ENCODE data around the gene YPEL3.

The YPEL3 gene

DNA sequence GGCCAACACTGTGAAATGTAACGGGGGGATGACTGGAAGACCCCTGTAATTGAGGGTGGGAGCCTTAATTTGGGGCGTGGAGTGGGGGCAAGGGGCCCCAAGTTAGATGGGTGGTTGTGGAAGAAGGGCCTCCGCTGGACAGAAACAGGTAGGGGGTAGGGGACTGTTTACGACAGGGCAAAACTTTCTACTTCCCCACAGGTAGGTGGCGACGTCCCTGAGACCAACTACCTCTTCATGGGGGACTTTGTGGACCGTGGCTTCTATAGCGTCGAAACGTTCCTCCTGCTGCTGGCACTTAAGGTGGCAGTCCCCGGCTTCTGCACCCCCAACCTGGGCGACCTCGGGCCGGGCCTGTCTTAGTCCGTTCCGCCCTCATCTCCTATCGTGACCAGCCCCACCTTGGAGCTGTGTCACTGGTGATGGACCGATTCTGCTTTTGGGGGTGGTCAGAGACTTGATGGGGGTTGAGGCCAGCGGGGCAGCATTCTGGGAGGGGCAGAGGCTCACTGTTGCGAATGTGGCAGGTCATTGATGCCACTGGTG lies 13.4 kb downstream of the YPEL3 start:
- no peak for DNase-seq
- no peaks in the 10 kb centered on the region for H3K9me3 ChIP-seq (ENCODE audit: control insufficient read depth, low read length)
- no peak overlapping the region for H4K8ac ChIP-seq (ENCODE audit: low read length)
- WGBS = 95% methylated on average over 19 of the region's 20 CpGs
- no peaks in the 10 kb centered on the region for H3K27me3 ChIP-seq (ENCODE audit: control insufficient read depth in 1 of 2, insufficient read depth in 1 of 2, low read length in 2 of 2)
- H2BK12ac ChIP-seq (ENCODE audit: low read length in 2 of 2) = no peak overlapping the region
- no peak overlapping the region for H3K4ac ChIP-seq (ENCODE audit: low read depth in 1 of 2, low read length in 2 of 2)
- no peak overlapping the region for H3K4me3 ChIP-seq (ENCODE audit: insufficient read depth in 1 of 2, low read depth in 1 of 2, low read length in 2 of 2)
- H3K23ac ChIP-seq (ENCODE audit: low read length in 2 of 2) = no peak overlapping the region
- H3K18ac ChIP-seq (ENCODE audit: low read depth in 1 of 2, low read length in 2 of 2) = no peak overlapping the region
- H4K91ac ChIP-seq (ENCODE audit: low read length) = no peak overlapping the region
- H3K4me1 ChIP-seq (ENCODE audit: control insufficient read depth, insufficient read depth, low read depth, low read length) = peaks cover 12% of the 10 kb centered on the region
- H2BK5ac ChIP-seq (ENCODE audit: low read depth, low read length, poor library complexity, severe bottlenecking) = no peak overlapping the region
- H3K4me2 ChIP-seq (ENCODE audit: low read length, poor library complexity, severe bottlenecking) = no peak overlapping the region
- H2AFZ ChIP-seq (ENCODE audit: low read depth, low read length) = no peak overlapping the region
- peaks cover 77 to 92% of the 10 kb centered on the region in 2 experiments for H3K36me3 ChIP-seq (ENCODE audit: control insufficient read depth in 1 of 2, insufficient read depth in 2 of 2, low read depth in 1 of 2, low read length in 2 of 2)
- peaks cover 42% of the 10 kb centered on the region for H3K79me1 ChIP-seq (replicated peaks; ENCODE audit: low read length, poor library complexity, severe bottlenecking)
- no peak overlapping the region for H2BK15ac ChIP-seq (ENCODE audit: low read depth, poor library complexity, severe bottlenecking)
- no peak overlapping the region for H3K9ac ChIP-seq (ENCODE audit: low read length)
- no peak overlapping the region for H3K27ac ChIP-seq (ENCODE audit: low read length, poor library complexity, severe bottlenecking)
- no peak overlapping the region for H3K14ac ChIP-seq (ENCODE audit: low read length in 2 of 2)
- H2AK5ac ChIP-seq (ENCODE audit: low read length, severe bottlenecking) = no peak overlapping the region
- no peak overlapping the region for H2BK120ac ChIP-seq (ENCODE audit: low read depth, low read length)

DNA sequence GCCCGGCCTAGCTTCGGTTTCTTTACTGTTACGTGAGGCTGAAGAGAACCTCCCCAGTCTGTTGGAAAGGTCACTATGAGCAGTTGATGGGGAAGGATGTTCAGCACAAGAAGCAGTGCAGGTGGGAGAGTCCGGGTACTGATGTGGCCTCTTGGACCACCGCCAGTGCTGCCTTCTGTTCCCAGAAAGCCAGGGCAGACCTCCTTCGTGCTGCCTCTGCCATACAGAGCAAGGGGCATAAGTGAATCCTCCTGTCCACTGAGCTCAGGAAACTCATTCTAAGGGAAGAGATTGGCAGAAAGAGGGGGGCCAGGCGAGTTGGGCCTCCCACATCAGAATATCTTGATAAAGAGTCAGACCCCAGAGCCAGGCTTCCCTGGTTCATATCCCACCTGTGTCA lies 16.5 kb downstream of the YPEL3 start:
- no peak overlapping the region for H4K8ac ChIP-seq (ENCODE audit: low read length)
- no peak overlapping the region for H2AK5ac ChIP-seq (ENCODE audit: low read length, severe bottlenecking)
- no peak overlapping the region for H4K91ac ChIP-seq (ENCODE audit: low read length)
- H2BK12ac ChIP-seq (ENCODE audit: low read length in 2 of 2) = no peak overlapping the region
- 100% methylated on average over 7 of the region's 7 CpGs for WGBS
- H2BK5ac ChIP-seq (ENCODE audit: low read depth, low read length, poor library complexity, severe bottlenecking) = no peak overlapping the region
- H2BK120ac ChIP-seq (ENCODE audit: low read depth, low read length) = no peak overlapping the region
- H2AFZ ChIP-seq (ENCODE audit: low read depth, low read length) = no peak overlapping the region
- H3K27me3 ChIP-seq (ENCODE audit: control insufficient read depth in 1 of 2, insufficient read depth in 1 of 2, low read length in 2 of 2) = no peaks in the 10 kb centered on the region
- no peak overlapping the region for H3K18ac ChIP-seq (ENCODE audit: low read depth in 1 of 2, low read length in 2 of 2)
- H3K4me1 ChIP-seq (ENCODE audit: control insufficient read depth, insufficient read depth, low read depth, low read length) = peaks cover 20% of the 10 kb centered on the region
- no peak for DNase-seq
- no peak overlapping the region for H3K4me2 ChIP-seq (ENCODE audit: low read length, poor library complexity, severe bottlenecking)
- H3K36me3 ChIP-seq (ENCODE audit: control insufficient read depth in 1 of 2, insufficient read depth in 2 of 2, low read depth in 1 of 2, low read length in 2 of 2) = peaks cover 62 to 68% of the 10 kb centered on the region in 2 experiments
- no peak overlapping the region for H3K14ac ChIP-seq (ENCODE audit: low read length in 2 of 2)
- H3K23ac ChIP-seq (ENCODE audit: low read length in 2 of 2) = no peak overlapping the region
- no peak overlapping the region for H3K9ac ChIP-seq (ENCODE audit: low read length)
- H3K27ac ChIP-seq (ENCODE audit: low read length, poor library complexity, severe bottlenecking) = no peak overlapping the region
- no peak overlapping the region for H3K4me3 ChIP-seq (ENCODE audit: insufficient read depth in 1 of 2, low read depth in 1 of 2, low read length in 2 of 2)
- no peak overlapping the region for H2BK15ac ChIP-seq (ENCODE audit: low read depth, poor library complexity, severe bottlenecking)
- H3K4ac ChIP-seq (ENCODE audit: low read depth in 1 of 2, low read length in 2 of 2) = no peak overlapping the region
- H3K9me3 ChIP-seq (ENCODE audit: control insufficient read depth, low read length) = no peaks in the 10 kb centered on the region
- H3K79me1 ChIP-seq (replicated peaks; ENCODE audit: low read length, poor library complexity, severe bottlenecking) = peaks cover 29% of the 10 kb centered on the region

DNA sequence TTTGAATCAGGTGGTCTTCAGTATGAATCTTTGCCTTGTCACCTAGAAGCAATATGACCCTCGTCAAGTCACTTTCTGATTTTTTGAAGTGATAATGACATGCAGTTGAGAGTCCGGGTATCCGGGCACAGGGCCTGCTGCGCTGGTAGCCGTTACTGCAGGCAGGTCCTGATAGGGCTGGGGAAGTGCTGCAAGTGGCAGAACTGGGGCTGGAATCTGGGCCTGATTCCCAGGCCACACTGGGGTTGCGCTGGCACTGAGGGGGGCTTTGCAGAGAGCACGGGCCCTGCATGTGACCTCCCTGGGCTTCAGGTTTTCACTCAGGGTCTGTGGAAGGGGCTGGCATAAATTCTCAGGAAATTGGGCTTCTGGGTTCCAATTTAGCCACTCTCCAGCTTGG lies 17.3 kb downstream of the YPEL3 start:
- Histone ChIP-seq H3K18ac (ENCODE audit: low read depth in 1 of 2, low read length in 2 of 2) (no peak overlapping the region), H3K9me3 (ENCODE audit: control insufficient read depth, low read length) (no peaks in the 10 kb centered on the region), H3K9ac (ENCODE audit: low read length) (peak overlapping the region; percentile 97), H3K4me3 (ENCODE audit: insufficient read depth in 1 of 2, low read depth in 1 of 2, low read length in 2 of 2) (no peak overlapping the region), H3K27me3 (ENCODE audit: control insufficient read depth in 1 of 2, insufficient read depth in 1 of 2, low read length in 2 of 2) (no peaks in the 10 kb centered on the region), H4K91ac (ENCODE audit: low read length) (no peak overlapping the region), H2AK5ac (ENCODE audit: low read length, severe bottlenecking) (no peak overlapping the region), H3K36me3 (ENCODE audit: control insufficient read depth in 1 of 2, insufficient read depth in 2 of 2, low read depth in 1 of 2, low read length in 2 of 2) (peaks cover 55 to 62% of the 10 kb centered on the region in 2 experiments), H3K4me2 (ENCODE audit: low read length, poor library complexity, severe bottlenecking) (no peak overlapping the region), H2BK15ac (ENCODE audit: low read depth, poor library complexity, severe bottlenecking) (no peak overlapping the region), H3K4ac (ENCODE audit: low read depth in 1 of 2, low read length in 2 of 2) (no peak overlapping the region), H2BK120ac (ENCODE audit: low read depth, low read length) (no peak overlapping the region), H3K27ac (ENCODE audit: low read length, poor library complexity, severe bottlenecking) (no peak overlapping the region), H2BK5ac (ENCODE audit: low read depth, low read length, poor library complexity, severe bottlenecking) (no peak overlapping the region), H3K4me1 (ENCODE audit: control insufficient read depth, insufficient read depth, low read depth, low read length) (peaks cover 20% of the 10 kb centered on the region), H4K8ac (ENCODE audit: low read length) (no peak overlapping the region), H3K79me1 (replicated peaks; ENCODE audit: low read length, poor library complexity, severe bottlenecking) (peaks cover 25% of the 10 kb centered on the region), H3K23ac (ENCODE audit: low read length in 2 of 2) (no peak overlapping the region), H2AFZ (ENCODE audit: low read depth, low read length) (no peak overlapping the region), H2BK12ac (ENCODE audit: low read length in 2 of 2) (no peak overlapping the region), H3K14ac (ENCODE audit: low read length in 2 of 2) (no peak overlapping the region)
- DNase-seq = no peak
- WGBS = 96% methylated on average over 7 of the region's 7 CpGs

DNA sequence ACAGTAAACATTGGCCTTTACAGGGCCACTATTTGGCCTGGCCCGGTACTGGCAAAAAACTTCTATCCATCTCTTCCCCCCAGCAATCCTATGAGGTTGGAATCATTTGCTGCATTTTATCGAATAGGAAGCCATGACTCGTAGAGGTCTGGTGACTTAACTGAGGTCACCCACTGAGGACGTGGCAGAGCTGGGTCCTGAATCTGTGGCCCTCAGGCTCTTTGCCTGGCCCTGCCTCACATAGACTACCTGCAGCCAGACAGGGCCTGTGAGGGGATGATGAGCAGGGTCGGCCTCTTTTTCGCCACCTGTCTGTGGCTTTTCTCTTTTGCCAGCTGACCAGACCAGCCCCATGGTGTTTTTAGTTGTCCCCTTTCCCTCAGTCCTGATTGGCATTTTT lies 18.4 kb downstream of the YPEL3 start:
- Histone ChIP-seq H2BK120ac (ENCODE audit: low read depth, low read length) (no peak overlapping the region), H3K9ac (ENCODE audit: low read length) (peak overlapping the region; percentile 97), H3K27me3 (ENCODE audit: control insufficient read depth in 1 of 2, insufficient read depth in 1 of 2, low read length in 2 of 2) (no peaks in the 10 kb centered on the region), H2BK5ac (ENCODE audit: low read depth, low read length, poor library complexity, severe bottlenecking) (no peak overlapping the region), H2BK15ac (ENCODE audit: low read depth, poor library complexity, severe bottlenecking) (no peak overlapping the region), H4K8ac (ENCODE audit: low read length) (no peak overlapping the region), H3K14ac (ENCODE audit: low read length in 2 of 2) (no peak overlapping the region), H3K4me1 (ENCODE audit: control insufficient read depth, insufficient read depth, low read depth, low read length) (peaks cover 20% of the 10 kb centered on the region), H3K27ac (ENCODE audit: low read length, poor library complexity, severe bottlenecking) (no peak overlapping the region), H3K79me1 (replicated peaks; ENCODE audit: low read length, poor library complexity, severe bottlenecking) (peaks cover 16% of the 10 kb centered on the region), H3K36me3 (ENCODE audit: control insufficient read depth in 1 of 2, insufficient read depth in 2 of 2, low read depth in 1 of 2, low read length in 2 of 2) (peaks cover 54 to 57% of the 10 kb centered on the region in 2 experiments), H3K4me3 (ENCODE audit: insufficient read depth in 1 of 2, low read depth in 1 of 2, low read length in 2 of 2) (peak overlapping the region in 1 of 2 experiments; percentile 96), H3K4ac (ENCODE audit: low read depth in 1 of 2, low read length in 2 of 2) (no peak overlapping the region), H2BK12ac (ENCODE audit: low read length in 2 of 2) (no peak overlapping the region), H2AFZ (ENCODE audit: low read depth, low read length) (no peak overlapping the region), H3K18ac (ENCODE audit: low read depth in 1 of 2, low read length in 2 of 2) (no peak overlapping the region), H3K9me3 (ENCODE audit: control insufficient read depth, low read length) (no peaks in the 10 kb centered on the region), H3K4me2 (ENCODE audit: low read length, poor library complexity, severe bottlenecking) (peak overlapping the region; percentile 78), H3K23ac (ENCODE audit: low read length in 2 of 2) (no peak overlapping the region), H4K91ac (ENCODE audit: low read length) (no peak overlapping the region), H2AK5ac (ENCODE audit: low read length, severe bottlenecking) (no peak overlapping the region)
- peak; percentile 68 for DNase-seq
- WGBS = 56% methylated on average over 6 of the region's 6 CpGs
